HCT116 (cell line): ENCODE measurements around the gene ZGPAT. TPM values are rescaled to one million over a fixed set of nuclear protein-coding genes. Genes with fewer than 3 reads are reported as not detected.

Experiments
- ATAC-seq: fragments of 200-7000 bp; cut with Tn5 transposase; 2 replicates; pipeline ENCODE4 v1.9.1; 2020; ENCODE audit warnings: mild to moderate bottlenecking, moderate library complexity
- BruUV-seq: library from RNA; stranded (reverse); fragments of 400-500 nt; replicated peaks from 2 replicates; lab custom pipeline; 2021; lab: Mats Ljungman, UMichigan
- CTCF ChIA-PET: fragments of 300-600 bp; sonication (Branson Sonifier 250); formaldehyde crosslinking; loops from one replicate; lab custom pipeline; 2021; ENCODE audit warnings: antibody characterized with exemption; lab: Charles Lee
- POLR2A ChIA-PET: fragments of 300-600, 350-600 bp; sonication (Branson Sonifier 250); formaldehyde crosslinking; loops from one replicate; lab custom pipeline; 2021; ENCODE audit warnings: antibody characterized with exemption; lab: Charles Lee
- RAD21 ChIA-PET, 2 experiments: fragments of 300-600 bp; sonication (Branson Sonifier 250); formaldehyde crosslinking; loops; one replicate each; lab custom pipeline; 2023; ENCODE audit warnings: low total read pairs in 2 of 2; ENCODE audit not compliant: uncharacterized antibody in 2 of 2, unreplicated experiment in 2 of 2, low non-redundant PET in 1 of 2; lab: Charles Lee
- DNase-seq: peaks from one replicate; pipeline ENCODE4 v3.0.0-alpha.2; 2010; ENCODE audit warnings: low read depth, low spot score
- H2AFZ ChIP-seq: fragments of 200-600 bp; shearing (Covaris generic), sonication (generic); 2 replicates; pipeline ENCODE4 v1.6.1; 2017; ENCODE audit warnings: low read depth, mixed run types, mixed read lengths, antibody characterized with exemption, low read length; ENCODE audit not compliant: poor library complexity, severe bottlenecking
- H3K27ac ChIP-seq: 2 replicates; pipeline ENCODE4 v1.5.1; 2012; ENCODE audit warnings: low read depth, low read length
- H3K27me3 ChIP-seq: fragments of 200-600 bp; sonication (generic); 2 replicates; pipeline ENCODE4 v1.6.1; 2016; ENCODE audit warnings: mixed run types, low read length, mixed read lengths; ENCODE audit not compliant: insufficient read depth
- H3K36me3 ChIP-seq, 2 experiments: fragments of 200-500 bp in 1 of 2; fragments of 200-600 bp in 1 of 2; sonication (Bioruptor generic) in 1 of 2; sonication (generic) in 1 of 2; 2 replicates each; pipeline versions ENCODE4 v1.5.1 to v1.6.1; 2014 to 2016; ENCODE audit warnings: low read length in 2 of 2, inconsistent platforms in 1 of 2, mixed read lengths in 1 of 2, mixed run types in 1 of 2; ENCODE audit not compliant: insufficient read depth in 2 of 2, control insufficient read depth in 1 of 2
- H3K4me1 ChIP-seq, 2 experiments: fragments of 200-600 bp in 1 of 2; sonication (generic) in 1 of 2; 2 replicates each; pipeline versions ENCODE4 v1.5.1 to v1.6.1; 2012 to 2017; ENCODE audit warnings: low read length in 2 of 2, inconsistent platforms in 1 of 2, mild to moderate bottlenecking in 1 of 2, mixed read lengths in 1 of 2, mixed run types in 1 of 2, moderate library complexity in 1 of 2; ENCODE audit not compliant: insufficient read depth in 2 of 2, control insufficient read depth in 1 of 2
- H3K4me2 ChIP-seq: fragments of 200-600 bp; sonication (generic); 2 replicates; pipeline ENCODE4 v1.6.1; 2017; ENCODE audit warnings: mixed run types, low read length, mixed read lengths
- H3K4me3 ChIP-seq, 2 experiments: fragments of 200-600 bp in 1 of 2; sonication (generic) in 1 of 2; replicated peaks in 1 of 2; 2 replicates each; pipeline ENCODE4 v1.5.1; 2011 to 2016; ENCODE audit warnings: low read length in 2 of 2, control low read depth in 1 of 2, low read depth in 1 of 2, mild to moderate bottlenecking in 1 of 2, mixed read lengths in 1 of 2, mixed run types in 1 of 2
- H3K79me2 ChIP-seq: fragments of 200-600 bp; sonication (generic); 2 replicates; pipeline ENCODE4 v1.6.1; 2017; ENCODE audit warnings: mild to moderate bottlenecking, mixed run types, low read length, moderate library complexity, mixed read lengths; ENCODE audit not compliant: insufficient read depth
- H3K9ac ChIP-seq: fragments of 200-600 bp; sonication (generic); 2 replicates; pipeline ENCODE4 v1.6.1; 2016; ENCODE audit warnings: low read length, mixed read lengths
- H3K9me2 ChIP-seq: fragments of 200-600 bp; sonication (generic), shearing (Covaris generic); 2 replicates; pipeline ENCODE4 v1.6.1; 2017; ENCODE audit warnings: mixed run types, mild to moderate bottlenecking, moderate library complexity; ENCODE audit not compliant: insufficient read depth
- H3K9me3 ChIP-seq, 2 experiments: fragments of 200-500 bp in 1 of 2; fragments of 200-600 bp in 1 of 2; sonication (Bioruptor generic) in 1 of 2; sonication (generic) in 1 of 2; 2 replicates each; pipeline ENCODE4 v1.6.1; 2014 to 2017; ENCODE audit warnings: low read length in 2 of 2, mixed read lengths in 2 of 2, inconsistent platforms in 1 of 2, low read depth in 1 of 2, mild to moderate bottlenecking in 1 of 2, mixed run types in 1 of 2, moderate library complexity in 1 of 2; ENCODE audit not compliant: control insufficient read depth in 1 of 2, insufficient read depth in 1 of 2
- H4K20me1 ChIP-seq: fragments of 200-600 bp; sonication (generic), shearing (Covaris generic); 2 replicates; pipeline ENCODE4 v1.6.1; 2017; ENCODE audit warnings: mixed run types, mild to moderate bottlenecking, moderate library complexity; ENCODE audit not compliant: insufficient read depth
- EZH2 ChIP-seq: fragments of 200-600 bp; sonication (generic); IDR thresholded peaks from 2 replicates; pipeline ENCODE4 v1.6.1; 2017; ENCODE audit warnings: antibody characterized with exemption, mixed run types
- POLR2A ChIP-seq: IDR thresholded peaks from 2 replicates; pipeline ENCODE4 v1.7.0; 2011; ENCODE audit warnings: borderline replicate concordance; ENCODE audit not compliant: insufficient read depth, insufficient read length; ENCODE audit errors: extremely low read depth
- POLR2AphosphoS5 ChIP-seq: IDR thresholded peaks from 2 replicates; pipeline ENCODE4 v1.6.1; 2011; ENCODE audit warnings: mild to moderate bottlenecking, low read depth, low read length, moderate library complexity
- intact Hi-C: fragments of 100-400 bp; cut with micrococcal nuclease; formaldehyde crosslinking; loops from 2 replicates; pipeline ENCODE4 v1.10.0; 2022
- total RNA-seq: library from RNA; stranded (reverse); gene quantifications from one replicate; pipeline ENCODE4 v1.2.1, GENCODE V29; 2021; ENCODE audit not compliant: unreplicated experiment
- TF ChIP-seq, protein P1 (sequence below): IDR thresholded peaks from 2 replicates; pipeline ENCODE4 v1.6.1; 2012
- TF ChIP-seq, protein P2 (sequence below): IDR thresholded peaks from 2 replicates; pipeline ENCODE4 v1.6.1; 2011; ENCODE audit warnings: mild to moderate bottlenecking, low read length, moderate library complexity; ENCODE audit not compliant: insufficient replicate concordance; ENCODE audit errors: extremely low read depth

The ZGPAT gene
- total RNA-seq, 1 experiment from 2014 or later, result 30.6 TPM

- ChIA-PET CTCF (no interaction called here), POLR2A (interaction anchor here (0.6 to 1.3 kb wide), 3 partner anchors 19 to 164 kb away, joined by 3 read pairs; partner anchors contain the start of gene PTK6), RAD21 (interaction anchor here in 1 of 2 experiments (0.6 kb wide), 1 partner anchor 163 kb away, joined by 8 read pairs; no protein-coding TSS in a partner anchor)
- Histone ChIP-seq H3K27me3 (no peaks in the 10 kb centered on the region), H3K27ac (peak overlapping the region; percentile 91; the same call in 1 of the 2 replicates), H2AFZ (no peak overlapping the region), H3K79me2 (peaks cover 29% of the 10 kb centered on the region), H3K9me2 (no peaks in the 10 kb centered on the region), H3K9ac (peak overlapping the region; percentile 71; the same call in 1 of the 2 replicates), H3K9me3 (no peaks in the 10 kb centered on the region), H3K4me1 (peaks cover 36 to 72% of the 10 kb centered on the region in 2 experiments), H3K36me3 (peaks cover 7 to 25% of the 10 kb centered on the region in 2 experiments; a peak in 3 of 4 replicates), H3K4me3 (no peak overlapping the region), H4K20me1 (no peaks in the 10 kb centered on the region), H3K4me2 (peak overlapping the region; percentile 19; the same call in 1 of the 2 replicates)
- ATAC-seq (no peak), DNase-seq (no peak)
- TF ChIP-seq POLR2AphosphoS5, result no peak; the same call in none of the 2 replicates
- TF ChIP-seq EZH2, result no peak
- TF ChIP-seq POLR2A, result peak; percentile 4
- intact Hi-C loops, result loop anchor here (10.0 kb wide), 1 partner anchor 353 kb away; no protein-coding TSS in a partner anchor
- BruUV-seq, result no TSS peak
These were observed 6.4 kb upstream of the ZGPAT start for GRCh38 chr20:63701329-63702035.

GRCh38 chr20:63702036-63702665 is 5.7 kb upstream of the ZGPAT start:
- POLR2A ChIA-PET, result interaction anchor here (0.8 to 1.3 kb wide), 2 partner anchors 75 to 165 kb away, joined by 3 read pairs; partner anchors contain the start of genes GMEB2 and PTK6
- CTCF ChIA-PET, result no interaction called here
- no peak for DNase-seq
- H3K79me2 ChIP-seq, result peaks cover 34% of the 10 kb centered on the region
- H3K4me3 ChIP-seq, result no peak overlapping the region
- peaks cover 7 to 25% of the 10 kb centered on the region in 2 experiments; a peak in 3 of 4 replicates for H3K36me3 ChIP-seq
- peak overlapping the region; percentile 19; the same call in 1 of the 2 replicates for H3K4me2 ChIP-seq
- H3K27ac ChIP-seq, result peak overlapping the region; percentile 8; the same call in 1 of the 2 replicates
- ATAC-seq, result no peak
- peaks cover 34 to 69% of the 10 kb centered on the region in 2 experiments for H3K4me1 ChIP-seq
- no peak overlapping the region for H3K9ac ChIP-seq
- RAD21 ChIA-PET, result no interaction called here
- no peak overlapping the region for H2AFZ ChIP-seq
- H4K20me1 ChIP-seq, result no peaks in the 10 kb centered on the region
- BruUV-seq, result no TSS peak
- TF ChIP-seq, protein P1, sequence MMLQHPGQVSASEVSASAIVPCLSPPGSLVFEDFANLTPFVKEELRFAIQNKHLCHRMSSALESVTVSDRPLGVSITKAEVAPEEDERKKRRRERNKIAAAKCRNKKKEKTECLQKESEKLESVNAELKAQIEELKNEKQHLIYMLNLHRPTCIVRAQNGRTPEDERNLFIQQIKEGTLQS, result no peak
- TF ChIP-seq POLR2A, result no peak
- TF ChIP-seq, protein P2, sequence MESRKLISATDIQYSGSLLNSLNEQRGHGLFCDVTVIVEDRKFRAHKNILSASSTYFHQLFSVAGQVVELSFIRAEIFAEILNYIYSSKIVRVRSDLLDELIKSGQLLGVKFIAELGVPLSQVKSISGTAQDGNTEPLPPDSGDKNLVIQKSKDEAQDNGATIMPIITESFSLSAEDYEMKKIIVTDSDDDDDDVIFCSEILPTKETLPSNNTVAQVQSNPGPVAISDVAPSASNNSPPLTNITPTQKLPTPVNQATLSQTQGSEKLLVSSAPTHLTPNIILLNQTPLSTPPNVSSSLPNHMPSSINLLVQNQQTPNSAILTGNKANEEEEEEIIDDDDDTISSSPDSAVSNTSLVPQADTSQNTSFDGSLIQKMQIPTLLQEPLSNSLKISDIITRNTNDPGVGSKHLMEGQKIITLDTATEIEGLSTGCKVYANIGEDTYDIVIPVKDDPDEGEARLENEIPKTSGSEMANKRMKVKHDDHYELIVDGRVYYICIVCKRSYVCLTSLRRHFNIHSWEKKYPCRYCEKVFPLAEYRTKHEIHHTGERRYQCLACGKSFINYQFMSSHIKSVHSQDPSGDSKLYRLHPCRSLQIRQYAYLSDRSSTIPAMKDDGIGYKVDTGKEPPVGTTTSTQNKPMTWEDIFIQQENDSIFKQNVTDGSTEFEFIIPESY, result no peak
- no peaks in the 10 kb centered on the region for H3K27me3 ChIP-seq
- H3K9me2 ChIP-seq, result no peaks in the 10 kb centered on the region
- intact Hi-C loops, result loop anchor here (10.0 kb wide), 1 partner anchor 353 kb away; no protein-coding TSS in a partner anchor
- no peaks in the 10 kb centered on the region for H3K9me3 ChIP-seq
